ENCODE data around the gene TMEM72. TPM values are rescaled to one million over a fixed set of nuclear protein-coding genes. Genes with fewer than 3 reads are reported as not detected.

The TMEM72 gene
- total RNA-seq, 1 donor from 2014 or later, result not detected

DNA sequence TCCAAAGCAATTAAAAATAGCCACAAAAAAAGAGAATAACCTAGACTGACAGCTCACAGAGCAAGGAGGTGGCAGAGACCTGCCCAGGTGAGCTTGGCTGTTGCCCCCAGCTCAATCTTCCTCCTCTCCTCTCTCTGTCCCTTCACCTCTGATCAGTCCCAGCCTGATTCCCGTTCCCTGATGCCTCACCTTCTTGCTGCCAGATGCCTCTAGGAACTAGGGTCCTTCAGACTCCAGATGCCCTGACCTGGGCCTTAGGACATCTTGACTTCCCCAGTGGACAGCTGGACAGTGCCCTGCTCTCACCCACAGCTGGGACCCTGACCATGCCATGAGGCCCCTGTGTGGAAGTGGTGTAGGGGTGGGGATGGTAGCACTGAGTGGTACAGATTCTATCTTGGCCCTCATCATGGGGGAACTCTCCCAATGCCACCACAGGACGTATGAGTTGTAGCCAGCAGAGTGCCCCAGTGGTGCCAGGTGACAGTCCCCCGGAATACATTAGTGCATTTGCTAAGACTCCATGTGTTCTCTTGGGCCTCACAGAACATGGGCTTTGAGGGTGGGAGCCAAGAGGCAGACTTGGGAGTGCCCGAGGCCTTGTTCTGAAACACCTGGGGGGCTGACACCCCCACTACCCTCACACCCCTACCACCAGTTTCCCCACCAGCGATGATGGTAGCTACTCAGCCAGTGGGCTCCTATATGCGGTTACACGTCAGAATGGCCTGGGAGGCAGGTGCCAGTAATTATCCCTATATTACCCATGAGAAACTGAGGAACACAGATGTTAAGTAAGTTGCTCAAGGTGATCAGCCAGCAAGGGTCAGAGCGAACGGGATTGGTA is 65.4 kb downstream of the TMEM72 start:
- ChIA-PET POLR2A (no interaction called here), CTCF (interaction anchor here (1.0 to 4.2 kb wide), 4 partner anchors 9 to 47 kb away, joined by 3 to 50 read pairs (median 3); no protein-coding TSS in a partner anchor)
- TF ChIP-seq, protein P1, sequence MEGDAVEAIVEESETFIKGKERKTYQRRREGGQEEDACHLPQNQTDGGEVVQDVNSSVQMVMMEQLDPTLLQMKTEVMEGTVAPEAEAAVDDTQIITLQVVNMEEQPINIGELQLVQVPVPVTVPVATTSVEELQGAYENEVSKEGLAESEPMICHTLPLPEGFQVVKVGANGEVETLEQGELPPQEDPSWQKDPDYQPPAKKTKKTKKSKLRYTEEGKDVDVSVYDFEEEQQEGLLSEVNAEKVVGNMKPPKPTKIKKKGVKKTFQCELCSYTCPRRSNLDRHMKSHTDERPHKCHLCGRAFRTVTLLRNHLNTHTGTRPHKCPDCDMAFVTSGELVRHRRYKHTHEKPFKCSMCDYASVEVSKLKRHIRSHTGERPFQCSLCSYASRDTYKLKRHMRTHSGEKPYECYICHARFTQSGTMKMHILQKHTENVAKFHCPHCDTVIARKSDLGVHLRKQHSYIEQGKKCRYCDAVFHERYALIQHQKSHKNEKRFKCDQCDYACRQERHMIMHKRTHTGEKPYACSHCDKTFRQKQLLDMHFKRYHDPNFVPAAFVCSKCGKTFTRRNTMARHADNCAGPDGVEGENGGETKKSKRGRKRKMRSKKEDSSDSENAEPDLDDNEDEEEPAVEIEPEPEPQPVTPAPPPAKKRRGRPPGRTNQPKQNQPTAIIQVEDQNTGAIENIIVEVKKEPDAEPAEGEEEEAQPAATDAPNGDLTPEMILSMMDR (IDR thresholded peaks at IDR 0.05), result no peak
- intact Hi-C loops (cut with micrococcal nuclease), result no loop called here
- no peaks in the 10 kb centered on the region for H3K9me3 Mint-ChIP-seq
- H3K27ac Mint-ChIP-seq, result no peak overlapping the region
- no peak for DNase-seq
- H3K4me1 Mint-ChIP-seq, result peaks cover 28% of the 10 kb centered on the region
- H3K36me3 Mint-ChIP-seq (ENCODE audit: low read depth), result no peaks in the 10 kb centered on the region
- no peak for ATAC-seq (ENCODE audit: low read depth)
- no peak overlapping the region for H3K4me3 Mint-ChIP-seq
- peaks cover 2% of the 10 kb centered on the region for H3K27me3 Mint-ChIP-seq

DNA sequence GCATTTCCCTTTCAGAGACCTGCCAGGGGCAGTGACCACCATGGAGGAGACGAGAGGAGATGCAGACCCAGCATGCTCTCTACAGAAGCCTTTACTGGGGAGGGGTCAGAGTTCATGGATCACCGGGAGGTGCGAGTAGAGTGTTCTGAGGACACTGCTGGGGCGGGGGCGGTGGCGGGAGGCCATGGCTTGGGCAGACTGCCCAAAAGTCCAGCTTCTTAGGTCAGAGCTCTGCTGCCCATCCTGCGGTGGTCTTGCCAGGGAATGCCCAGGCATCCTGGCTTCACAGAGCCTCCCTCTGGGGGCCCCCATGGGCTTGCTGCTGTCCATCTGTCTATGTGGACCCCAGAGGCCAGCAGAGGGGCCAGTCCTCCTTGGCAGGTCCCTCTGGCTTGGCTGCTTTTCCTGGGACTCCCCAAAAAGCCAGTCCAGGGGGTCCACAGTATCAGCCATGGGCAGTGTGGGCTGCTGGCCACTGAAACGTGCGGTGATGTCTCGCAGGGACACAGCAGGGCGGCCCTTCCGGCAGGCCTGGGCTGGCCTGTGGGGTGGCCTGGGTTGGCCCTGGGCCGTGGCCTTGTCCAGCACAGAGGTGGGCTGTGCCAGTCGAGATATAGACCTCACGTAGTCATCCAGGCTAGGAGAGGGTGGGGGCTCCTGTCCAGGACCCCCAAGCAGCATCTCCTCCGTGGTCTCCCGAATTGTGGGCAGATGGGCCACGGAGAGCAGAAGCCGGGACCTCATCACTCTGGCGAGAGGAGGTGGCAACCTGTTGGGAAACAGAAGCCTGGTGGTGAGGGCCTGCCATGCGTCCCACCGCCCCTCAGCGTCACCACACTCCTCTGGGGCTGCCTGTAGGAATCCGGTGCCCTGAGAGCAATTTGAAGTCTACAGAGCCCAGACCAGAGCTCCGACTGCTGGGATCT is 66.4 kb downstream of the TMEM72 start:
- Mint-ChIP-seq H3K36me3 (ENCODE audit: low read depth) (no peaks in the 10 kb centered on the region), H3K27me3 (peaks cover 2% of the 10 kb centered on the region), H3K4me3 (no peak overlapping the region), H3K9me3 (no peaks in the 10 kb centered on the region), H3K4me1 (peaks cover 22% of the 10 kb centered on the region), H3K27ac (no peak overlapping the region)
- ChIA-PET CTCF (interaction anchor here (1.1 to 4.2 kb wide), 3 partner anchors 42 to 48 kb away, joined by 3 to 50 read pairs (median 3); no protein-coding TSS in a partner anchor), POLR2A (no interaction called here)
- DNase-seq (no peak), ATAC-seq (ENCODE audit: low read depth) (no peak)
- TF ChIP-seq, protein P1 (IDR thresholded peaks at IDR 0.05), result no peak
- intact Hi-C loops (cut with micrococcal nuclease), result no loop called here

DNA sequence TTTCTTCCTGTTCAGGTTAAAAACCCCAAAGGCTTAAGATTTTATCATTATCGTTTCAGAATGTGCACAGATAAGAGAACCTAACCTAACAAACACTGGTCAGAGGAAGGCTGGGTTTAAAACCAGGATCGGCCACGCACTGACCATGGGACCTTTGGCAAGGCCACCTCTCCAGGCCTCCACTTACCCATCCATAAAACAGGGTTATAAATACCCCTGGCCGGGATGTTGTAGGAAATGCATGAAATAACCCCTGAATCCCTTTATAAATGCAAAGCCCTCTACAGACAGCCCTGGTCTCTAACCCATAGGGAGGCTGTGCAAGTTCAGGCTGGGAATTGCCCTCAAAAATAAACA is 67.1 kb downstream of the TMEM72 start:
- peaks cover 16% of the 10 kb centered on the region for H3K4me1 Mint-ChIP-seq
- no peaks in the 10 kb centered on the region for H3K36me3 Mint-ChIP-seq (ENCODE audit: low read depth)
- no peak overlapping the region for H3K27ac Mint-ChIP-seq
- no peaks in the 10 kb centered on the region for H3K9me3 Mint-ChIP-seq
- no peak for ATAC-seq (ENCODE audit: low read depth)
- peaks cover 2% of the 10 kb centered on the region for H3K27me3 Mint-ChIP-seq
- ChIA-PET POLR2A (no interaction called here), CTCF (interaction anchor here (1.2 to 4.2 kb wide), 2 partner anchors 43 to 46 kb away, joined by 3 to 50 read pairs; no protein-coding TSS in a partner anchor)
- H3K4me3 Mint-ChIP-seq, result no peak overlapping the region
- no peak for DNase-seq
- intact Hi-C loops (cut with micrococcal nuclease), result no loop called here
- TF ChIP-seq, protein P1 (IDR thresholded peaks at IDR 0.05), result no peak

DNA sequence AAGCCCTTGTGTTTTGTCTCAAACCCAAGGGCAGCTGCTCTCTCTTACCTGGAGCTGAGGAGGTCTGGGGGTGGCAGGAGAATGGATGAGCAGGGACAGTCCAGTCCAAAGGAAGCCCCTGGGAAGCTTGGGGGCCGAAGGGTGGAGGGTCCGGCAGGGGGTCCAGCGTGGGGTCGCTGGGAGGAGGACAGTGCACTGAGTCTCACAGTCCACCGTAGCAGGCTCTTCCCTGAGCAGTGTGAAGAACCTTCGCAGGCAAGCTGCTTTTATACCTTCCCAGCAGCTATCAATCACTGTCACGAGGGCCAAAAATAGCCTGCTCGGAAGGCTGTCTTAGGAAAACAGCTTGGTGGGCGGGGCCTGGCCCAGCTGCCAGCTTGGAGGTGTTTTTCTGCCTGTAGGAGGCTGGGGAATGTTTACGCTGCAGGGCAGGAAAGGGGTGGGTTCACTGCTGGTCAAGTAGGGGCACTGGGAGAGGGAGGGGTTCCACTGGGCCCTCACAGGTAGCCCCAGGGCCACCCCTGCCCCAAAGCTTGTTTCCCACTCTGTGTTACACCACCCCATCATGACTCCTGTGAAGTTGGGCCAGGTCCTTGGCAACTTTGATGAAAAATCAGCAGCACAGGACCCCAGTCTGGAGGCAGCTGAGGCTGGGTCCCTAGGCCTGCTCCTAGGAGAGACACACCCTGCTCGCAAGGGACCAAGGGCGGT is 67.6 kb downstream of the TMEM72 start, which contains the start of gene DEPP1:
Gene DEPP1, minus strand, starts transcription at position 240 of the 711 bp plus-strand sequence. CDS start 779 bp downstream, outside the sequence.
- ChIA-PET CTCF (interaction anchor here (1.2 to 4.2 kb wide), 2 partner anchors 43 to 47 kb away, joined by 3 to 50 read pairs; no protein-coding TSS in a partner anchor), POLR2A (no interaction called here)
- H3K27ac Mint-ChIP-seq, result no peak within 1 kb of the TSS
- no peaks in the 10 kb centered on the region for H3K36me3 Mint-ChIP-seq (ENCODE audit: low read depth)
- no peak within 1 kb of the TSS for H3K4me3 Mint-ChIP-seq
- ATAC-seq (ENCODE audit: low read depth) (no peak), DNase-seq (no peak)
- peaks cover 11% of the 10 kb centered on the region for H3K4me1 Mint-ChIP-seq
- intact Hi-C loops (cut with micrococcal nuclease), result no loop called here
- TF ChIP-seq, protein P1 (IDR thresholded peaks at IDR 0.05), result no peak
- peaks cover 2% of the 10 kb centered on the region for H3K27me3 Mint-ChIP-seq
- no peaks in the 10 kb centered on the region for H3K9me3 Mint-ChIP-seq

Data from activated B cell treated with CpG ODN at 0.5 μM for 24 hours (primary cell).